Endodermal cell (in vitro differentiated cells): Measurements from ENCODE around the gene ARHGAP26. TPM values are rescaled to one million over a fixed set of nuclear protein-coding genes. Genes with fewer than 3 reads are reported as not detected.

Experiments used
- DNase-seq: peaks from one replicate; pipeline ENCODE4 v3.0.0-alpha.2; 2017
- H3K27ac ChIP-seq: 2 replicates; pipeline ENCODE4 v1.5.1; 2013; ENCODE audit warnings: mild to moderate bottlenecking, low read depth, low read length, moderate library complexity
- H3K27me3 ChIP-seq: 2 replicates; pipeline ENCODE4 v1.6.1; 2013; ENCODE audit warnings: mild to moderate bottlenecking, low read length, moderate library complexity; ENCODE audit not compliant: insufficient read depth, control insufficient read depth, poor library complexity, severe bottlenecking
- H3K36me3 ChIP-seq: 2 replicates; pipeline ENCODE4 v1.7.0; 2013; ENCODE audit warnings: mild to moderate bottlenecking, low read length, moderate library complexity; ENCODE audit not compliant: control insufficient read depth, insufficient read depth
- H3K4me1 ChIP-seq: one replicate; pipeline ENCODE4 v1.7.0; 2013; ENCODE audit warnings: low read length; ENCODE audit not compliant: control insufficient read depth, insufficient read depth
- H3K4me3 ChIP-seq: 2 replicates; pipeline ENCODE4 v1.5.1; 2013; ENCODE audit warnings: mild to moderate bottlenecking, low read length, moderate library complexity
- H3K9ac ChIP-seq: 2 replicates; pipeline ENCODE4 v1.6.1; 2013; ENCODE audit warnings: mild to moderate bottlenecking, low read length, moderate library complexity; ENCODE audit not compliant: poor library complexity, severe bottlenecking; ENCODE audit errors: extremely low read depth
- H3K9me3 ChIP-seq: 2 replicates; pipeline ENCODE4 v1.6.1; 2013; ENCODE audit warnings: mild to moderate bottlenecking, low read length, moderate library complexity; ENCODE audit not compliant: control insufficient read depth
- H3K27ac Mint-ChIP-seq: 2 replicates; pipeline ENCODE4 v1.8.0; 2020; ENCODE audit warnings: mixed read lengths
- H3K27me3 Mint-ChIP-seq: 2 replicates; pipeline ENCODE4 v1.8.0; 2021; ENCODE audit warnings: mild to moderate bottlenecking, mixed read lengths; ENCODE audit not compliant: insufficient read depth
- H3K36me3 Mint-ChIP-seq: 2 replicates; pipeline ENCODE4 v1.8.0; 2020; ENCODE audit warnings: low read depth, mixed read lengths
- H3K4me1 Mint-ChIP-seq: 2 replicates; pipeline ENCODE4 v1.8.0; 2020; ENCODE audit warnings: mixed read lengths
- H3K4me3 Mint-ChIP-seq: 2 replicates; pipeline ENCODE4 v1.8.0; 2020; ENCODE audit warnings: mild to moderate bottlenecking, moderate library complexity, mixed read lengths
- H3K9me3 Mint-ChIP-seq: 2 replicates; pipeline ENCODE4 v1.8.0; 2020; ENCODE audit warnings: mild to moderate bottlenecking, mixed read lengths
- CTCF ChIP-seq: fragments of 200-600 bp; sonication (generic); conservative IDR thresholded peaks from 2 replicates; pipeline ENCODE4 v1.5.0; 2021; ENCODE audit warnings: antibody characterized with exemption, mild to moderate bottlenecking
- WGBS, 2 experiments: methylation state at CpG; one replicate each; pipeline versions ENCODE4 v1.1.5 to v1.1.7; 2013; ENCODE audit warnings: missing lambda C conversion rate in 2 of 2, mixed read lengths in 1 of 2; ENCODE audit not compliant: insufficient coverage in 1 of 2, insufficient read length in 1 of 2; 5-methylcytosine and 5-hydroxymethylcytosine counted together
- total RNA-seq, 2 donors: library from RNA; stranded (reverse); fragmentation: NEBNext Ultra II Directional in 1 of 2; extraction: Animal tissue kit (Norgen Biotek cat#: 25700) in 1 of 2; gene quantifications; 2 replicates in 1 of 2; 3 replicates in 1 of 2; pipeline ENCODE4 v1.2.1, GENCODE V29; 2021

The ARHGAP26 gene
- total RNA-seq, 2 donors from 2014 or later: 49.2 to 60.5 TPM

- 94% methylated on average over 2 of the region's 2 CpGs; no CpG with 5 or more reads in 1 of the 2 experiments for WGBS, 2 experiments
- no peak for DNase-seq
These were observed 171.1 kb downstream of the ARHGAP26 start for GRCh38 chr5:142941245-142941644.

GRCh38 chr5:142942901-142943300, 172.7 kb downstream of the ARHGAP26 start:
- Mint-ChIP-seq H3K4me1 (peaks cover 5% of the 10 kb centered on the region), H3K4me3 (no peak overlapping the region), H3K36me3 (peaks cover 2% of the 10 kb centered on the region), H3K27me3 (no peaks in the 10 kb centered on the region), H3K27ac (no peak overlapping the region), H3K9me3 (no peaks in the 10 kb centered on the region)
- no peak for DNase-seq
- 94 to 98% methylated on average over 4 of the region's 4 CpGs for WGBS, 2 experiments
- H3K27ac ChIP-seq: no peak overlapping the region
- no peak for TF ChIP-seq CTCF
- no peak overlapping the region for H3K4me3 ChIP-seq
- no peaks in the 10 kb centered on the region for H3K36me3 ChIP-seq
- no peaks in the 10 kb centered on the region for H3K9me3 ChIP-seq
- H3K9ac ChIP-seq: no peak overlapping the region
- no peaks in the 10 kb centered on the region for H3K4me1 ChIP-seq
- no peaks in the 10 kb centered on the region for H3K27me3 ChIP-seq

More at GRCh38 chr5:142941245-142941644, 171.1 kb downstream of the ARHGAP26 start:
- H3K36me3 ChIP-seq: no peaks in the 10 kb centered on the region
- Mint-ChIP-seq H3K4me3 (no peak overlapping the region), H3K9me3 (no peaks in the 10 kb centered on the region), H3K4me1 (peaks cover 5% of the 10 kb centered on the region), H3K27me3 (no peaks in the 10 kb centered on the region), H3K36me3 (peaks cover 2% of the 10 kb centered on the region), H3K27ac (no peak overlapping the region)
- no peaks in the 10 kb centered on the region for H3K27me3 ChIP-seq
- H3K27ac ChIP-seq: no peak overlapping the region
- no peaks in the 10 kb centered on the region for H3K9me3 ChIP-seq
- H3K9ac ChIP-seq: no peak overlapping the region
- H3K4me3 ChIP-seq: no peak overlapping the region
- H3K4me1 ChIP-seq: no peaks in the 10 kb centered on the region
- no peak for TF ChIP-seq CTCF

- Mint-ChIP-seq H3K4me1 (peaks cover 4% of the 10 kb centered on the region), H3K9me3 (no peaks in the 10 kb centered on the region), H3K27me3 (no peaks in the 10 kb centered on the region), H3K36me3 (peaks cover 2% of the 10 kb centered on the region), H3K27ac (no peak overlapping the region), H3K4me3 (no peak overlapping the region)
- Histone ChIP-seq H3K27me3 (no peaks in the 10 kb centered on the region), H3K9ac (no peak overlapping the region), H3K4me3 (no peak overlapping the region), H3K36me3 (no peaks in the 10 kb centered on the region), H3K27ac (no peak overlapping the region), H3K9me3 (no peaks in the 10 kb centered on the region), H3K4me1 (no peaks in the 10 kb centered on the region)
- TF ChIP-seq CTCF: no peak
- DNase-seq: no peak
- 100% methylated on average over 1 of the region's 1 CpG; no CpG with 5 or more reads in 1 of the 2 experiments for WGBS, 2 experiments
These were observed 174.0 kb downstream of the ARHGAP26 start for GRCh38 chr5:142944140-142944539.
